ENCODE measurements around the gene TRIM6.

DNA sequence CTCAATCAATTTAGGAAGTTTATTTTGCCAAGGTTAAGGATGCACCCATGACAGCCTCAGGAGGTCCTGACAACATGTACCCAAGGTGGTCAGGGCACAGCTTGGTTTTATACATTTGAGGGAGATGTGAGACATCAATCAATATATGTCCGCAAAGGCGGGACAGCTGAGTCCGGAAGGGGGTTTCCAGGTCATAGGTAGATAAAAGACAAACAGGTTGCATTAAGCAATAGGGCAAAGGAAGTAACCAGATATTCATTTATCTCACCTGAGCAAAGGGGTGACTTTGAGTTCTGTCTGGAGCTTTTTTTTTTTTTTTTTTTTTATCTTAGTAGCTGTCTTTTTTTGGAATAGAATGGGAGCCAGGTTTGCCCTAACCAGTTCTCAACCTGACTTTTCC is 26.4 kb downstream of the TRIM6 start:
- no peak for TF ChIP-seq EP300 (IDR thresholded peaks at IDR 0.05)
- TF ChIP-seq POLR2A (IDR thresholded peaks at IDR 0.05; ENCODE audit: low read depth), result no peak
- TF ChIP-seq, protein P1, sequence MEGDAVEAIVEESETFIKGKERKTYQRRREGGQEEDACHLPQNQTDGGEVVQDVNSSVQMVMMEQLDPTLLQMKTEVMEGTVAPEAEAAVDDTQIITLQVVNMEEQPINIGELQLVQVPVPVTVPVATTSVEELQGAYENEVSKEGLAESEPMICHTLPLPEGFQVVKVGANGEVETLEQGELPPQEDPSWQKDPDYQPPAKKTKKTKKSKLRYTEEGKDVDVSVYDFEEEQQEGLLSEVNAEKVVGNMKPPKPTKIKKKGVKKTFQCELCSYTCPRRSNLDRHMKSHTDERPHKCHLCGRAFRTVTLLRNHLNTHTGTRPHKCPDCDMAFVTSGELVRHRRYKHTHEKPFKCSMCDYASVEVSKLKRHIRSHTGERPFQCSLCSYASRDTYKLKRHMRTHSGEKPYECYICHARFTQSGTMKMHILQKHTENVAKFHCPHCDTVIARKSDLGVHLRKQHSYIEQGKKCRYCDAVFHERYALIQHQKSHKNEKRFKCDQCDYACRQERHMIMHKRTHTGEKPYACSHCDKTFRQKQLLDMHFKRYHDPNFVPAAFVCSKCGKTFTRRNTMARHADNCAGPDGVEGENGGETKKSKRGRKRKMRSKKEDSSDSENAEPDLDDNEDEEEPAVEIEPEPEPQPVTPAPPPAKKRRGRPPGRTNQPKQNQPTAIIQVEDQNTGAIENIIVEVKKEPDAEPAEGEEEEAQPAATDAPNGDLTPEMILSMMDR (IDR thresholded peaks at IDR 0.05), result no peak
- TF ChIP-seq POLR2AphosphoS5 (IDR thresholded peaks at IDR 0.05), result no peak

Measured in esophagus muscularis mucosa (tissue), 4 donors.